KMS-11 (cell line): ENCODE results near the gene BNC1.
"Not testable (repeated sequence)": the region's sequence is repeated elsewhere in the genome, so short reads cannot be mapped to it uniquely, and the experiment has no call there.

Source experiments
- H2AFZ ChIP-seq: fragments of 200-600 bp; sonication (generic); 2 replicates; pipeline ENCODE4 v1.6.1; 2016; ENCODE audit warnings: antibody characterized with exemption, mixed run types, low read depth
- H3K27ac ChIP-seq: fragments of 200-600 bp; sonication (generic); 2 replicates; pipeline ENCODE4 v1.6.1; 2016; ENCODE audit warnings: mild to moderate bottlenecking, mixed run types
- H3K27me3 ChIP-seq: fragments of 200-600 bp; sonication (generic); 2 replicates; pipeline ENCODE4 v1.6.1; 2017; ENCODE audit warnings: mild to moderate bottlenecking, low read depth, mixed run types, moderate library complexity; ENCODE audit not compliant: insufficient read depth
- H3K36me3 ChIP-seq: fragments of 200-600 bp; sonication (generic); 2 replicates; pipeline ENCODE4 v1.6.1; 2017; ENCODE audit warnings: mild to moderate bottlenecking, mixed run types; ENCODE audit not compliant: insufficient read depth
- H3K4me1 ChIP-seq: fragments of 200-600 bp; sonication (generic); 2 replicates; pipeline ENCODE4 v1.6.1; 2016; ENCODE audit warnings: mild to moderate bottlenecking, low read depth, mixed run types; ENCODE audit not compliant: poor library complexity, severe bottlenecking
- H3K4me2 ChIP-seq: fragments of 200-600 bp; sonication (generic); 2 replicates; pipeline ENCODE4 v1.7.0; 2016; ENCODE audit warnings: mild to moderate bottlenecking, mixed run types
- H3K4me3 ChIP-seq: fragments of 200-600 bp; sonication (generic); IDR thresholded peaks from 2 replicates; pipeline ENCODE4 v1.6.1; 2017; ENCODE audit warnings: low read depth, low read length, mixed read lengths; ENCODE audit not compliant: insufficient read depth
- H3K79me2 ChIP-seq: fragments of 200-600 bp; sonication (generic); 2 replicates; pipeline ENCODE4 v1.6.1; 2016; ENCODE audit warnings: low read depth, mixed run types; ENCODE audit not compliant: insufficient read depth
- H3K9ac ChIP-seq: fragments of 200-600 bp; sonication (generic); 2 replicates; pipeline ENCODE4 v1.6.1; 2016; ENCODE audit warnings: mild to moderate bottlenecking, mixed run types
- H4K20me1 ChIP-seq: fragments of 200-600 bp; sonication (generic); 2 replicates; pipeline ENCODE4 v1.6.1; 2016; ENCODE audit warnings: mild to moderate bottlenecking, mixed run types; ENCODE audit not compliant: insufficient read depth
- TF ChIP-seq, protein P1 (sequence below): fragments of 200-600 bp; sonication (generic); conservative IDR thresholded peaks from 2 replicates; pipeline ENCODE4 v1.6.1; 2017; ENCODE audit warnings: low read depth, mild to moderate bottlenecking, antibody characterized with exemption, low read length, moderate library complexity, mixed read lengths

BNC1 gene

DNA sequence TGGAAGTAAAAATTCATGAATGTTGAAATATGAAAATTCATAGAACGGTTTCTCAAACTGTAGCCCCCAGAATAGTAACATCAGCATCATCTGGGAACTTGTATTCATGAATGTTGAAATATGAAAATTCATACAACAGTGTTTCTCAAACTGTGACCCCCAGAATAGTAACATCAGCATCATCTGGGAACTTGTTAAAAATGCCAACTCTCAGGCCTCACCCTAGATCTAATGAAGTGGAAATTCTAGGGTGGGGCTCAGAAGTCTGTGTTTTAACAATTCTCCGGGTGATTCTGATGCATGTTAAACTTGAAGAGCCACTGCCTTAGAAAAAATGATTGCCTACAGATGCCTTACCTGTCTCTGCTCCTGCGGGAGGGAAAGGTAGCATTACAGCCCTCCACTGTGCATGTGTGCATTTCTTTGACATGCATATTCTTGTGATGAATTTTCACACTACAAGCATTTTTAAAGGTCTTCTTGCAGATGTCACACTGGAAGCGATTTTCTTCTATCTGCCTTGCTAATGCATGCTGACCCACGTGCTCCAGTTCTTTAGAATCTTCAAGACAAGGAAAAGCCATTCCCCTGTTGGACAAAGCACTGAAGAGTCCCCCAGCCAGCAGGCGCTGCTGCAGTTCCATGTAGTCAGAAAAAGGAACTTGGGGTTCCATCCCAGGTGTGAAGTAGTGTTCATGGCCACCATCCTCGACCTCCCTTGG, 21.7 kb downstream of the BNC1 start:
- H3K9ac ChIP-seq = no peak overlapping the region
- no peaks in the 10 kb centered on the region for H4K20me1 ChIP-seq
- H3K4me2 ChIP-seq = no peak overlapping the region
- no peak overlapping the region for H2AFZ ChIP-seq
- no peaks in the 10 kb centered on the region for H3K27me3 ChIP-seq
- no peak overlapping the region for H3K4me3 ChIP-seq
- no peaks in the 10 kb centered on the region for H3K4me1 ChIP-seq
- no peaks in the 10 kb centered on the region for H3K36me3 ChIP-seq
- no peak overlapping the region for H3K27ac ChIP-seq
- TF ChIP-seq, protein P1, sequence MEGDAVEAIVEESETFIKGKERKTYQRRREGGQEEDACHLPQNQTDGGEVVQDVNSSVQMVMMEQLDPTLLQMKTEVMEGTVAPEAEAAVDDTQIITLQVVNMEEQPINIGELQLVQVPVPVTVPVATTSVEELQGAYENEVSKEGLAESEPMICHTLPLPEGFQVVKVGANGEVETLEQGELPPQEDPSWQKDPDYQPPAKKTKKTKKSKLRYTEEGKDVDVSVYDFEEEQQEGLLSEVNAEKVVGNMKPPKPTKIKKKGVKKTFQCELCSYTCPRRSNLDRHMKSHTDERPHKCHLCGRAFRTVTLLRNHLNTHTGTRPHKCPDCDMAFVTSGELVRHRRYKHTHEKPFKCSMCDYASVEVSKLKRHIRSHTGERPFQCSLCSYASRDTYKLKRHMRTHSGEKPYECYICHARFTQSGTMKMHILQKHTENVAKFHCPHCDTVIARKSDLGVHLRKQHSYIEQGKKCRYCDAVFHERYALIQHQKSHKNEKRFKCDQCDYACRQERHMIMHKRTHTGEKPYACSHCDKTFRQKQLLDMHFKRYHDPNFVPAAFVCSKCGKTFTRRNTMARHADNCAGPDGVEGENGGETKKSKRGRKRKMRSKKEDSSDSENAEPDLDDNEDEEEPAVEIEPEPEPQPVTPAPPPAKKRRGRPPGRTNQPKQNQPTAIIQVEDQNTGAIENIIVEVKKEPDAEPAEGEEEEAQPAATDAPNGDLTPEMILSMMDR = no peak
- no peaks in the 10 kb centered on the region for H3K79me2 ChIP-seq

DNA sequence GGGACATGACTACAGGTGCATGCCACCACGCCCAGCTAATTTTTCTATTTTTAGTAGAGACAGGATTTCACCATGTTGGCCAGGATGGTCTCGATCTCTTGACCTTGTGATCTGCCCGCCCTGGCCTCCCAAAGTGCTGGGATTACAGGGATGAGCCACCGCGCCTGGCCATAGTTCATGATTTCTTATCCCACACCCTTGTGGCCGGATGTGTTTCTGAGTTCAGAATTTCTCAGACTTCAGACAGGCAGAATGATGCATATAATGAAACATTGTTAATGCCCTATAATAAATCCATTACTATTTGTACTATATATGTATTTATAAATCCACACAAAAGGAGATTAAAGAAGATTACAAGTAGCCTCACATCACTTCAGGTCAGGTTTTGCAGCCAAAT, 22.3 kb downstream of the BNC1 start:
- not testable (repeated sequence) for H4K20me1 ChIP-seq, H3K27ac ChIP-seq, H3K36me3 ChIP-seq, H3K9ac ChIP-seq, H3K4me3 ChIP-seq, H3K4me2 ChIP-seq, H3K4me1 ChIP-seq, H2AFZ ChIP-seq, H3K79me2 ChIP-seq, H3K27me3 ChIP-seq

DNA sequence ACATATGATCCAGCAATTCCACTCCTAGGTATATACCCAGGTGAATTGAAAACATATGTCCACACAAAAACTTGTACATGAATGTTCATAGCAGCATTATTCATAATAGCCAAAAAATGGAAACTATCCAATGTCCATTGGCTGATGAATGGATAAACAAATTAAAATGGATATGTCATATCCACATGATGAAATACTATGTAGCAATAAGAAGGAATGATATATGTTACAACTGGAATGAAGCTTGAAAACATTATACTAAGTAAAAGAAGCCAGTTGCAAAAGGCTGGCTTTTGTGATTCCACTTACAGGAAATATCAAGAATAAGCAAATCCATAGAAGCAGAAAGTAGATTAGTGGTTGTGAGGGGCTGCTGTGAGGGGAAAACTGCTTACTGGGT, 33.7 kb downstream of the BNC1 start:
- Histone ChIP-seq H3K27me3 (no peaks in the 10 kb centered on the region), H3K4me2 (no peak overlapping the region), H3K27ac (no peak overlapping the region), H3K36me3 (no peaks in the 10 kb centered on the region), H3K79me2 (no peaks in the 10 kb centered on the region), H3K4me3 (no peak overlapping the region), H3K4me1 (no peaks in the 10 kb centered on the region), H2AFZ (no peak overlapping the region), H3K9ac (no peak overlapping the region), H4K20me1 (no peaks in the 10 kb centered on the region)
- TF ChIP-seq, protein P1 = no peak

DNA sequence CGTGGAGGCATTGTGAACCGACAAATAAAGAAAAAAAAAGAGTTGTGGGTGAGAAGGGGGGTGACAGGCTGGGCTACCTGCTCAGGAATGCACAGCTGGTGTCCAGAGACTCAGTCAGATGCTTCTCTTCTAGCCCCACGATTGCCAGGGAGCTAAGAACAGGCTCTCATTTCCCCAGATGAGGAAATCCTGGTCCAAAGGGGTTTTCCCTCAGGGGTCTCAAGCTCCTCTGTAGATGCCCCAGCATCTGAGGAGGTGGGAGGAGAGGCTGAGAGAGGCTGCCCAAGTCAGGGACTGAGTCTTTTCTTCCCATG, 35.5 kb downstream of the BNC1 start:
- Histone ChIP-seq H3K27ac (no peak overlapping the region), H3K27me3 (no peaks in the 10 kb centered on the region), H3K36me3 (no peaks in the 10 kb centered on the region), H4K20me1 (no peaks in the 10 kb centered on the region), H2AFZ (no peak overlapping the region), H3K9ac (no peak overlapping the region), H3K4me3 (no peak overlapping the region), H3K79me2 (no peaks in the 10 kb centered on the region), H3K4me2 (no peak overlapping the region), H3K4me1 (no peaks in the 10 kb centered on the region)
- TF ChIP-seq, protein P1 = no peak

DNA sequence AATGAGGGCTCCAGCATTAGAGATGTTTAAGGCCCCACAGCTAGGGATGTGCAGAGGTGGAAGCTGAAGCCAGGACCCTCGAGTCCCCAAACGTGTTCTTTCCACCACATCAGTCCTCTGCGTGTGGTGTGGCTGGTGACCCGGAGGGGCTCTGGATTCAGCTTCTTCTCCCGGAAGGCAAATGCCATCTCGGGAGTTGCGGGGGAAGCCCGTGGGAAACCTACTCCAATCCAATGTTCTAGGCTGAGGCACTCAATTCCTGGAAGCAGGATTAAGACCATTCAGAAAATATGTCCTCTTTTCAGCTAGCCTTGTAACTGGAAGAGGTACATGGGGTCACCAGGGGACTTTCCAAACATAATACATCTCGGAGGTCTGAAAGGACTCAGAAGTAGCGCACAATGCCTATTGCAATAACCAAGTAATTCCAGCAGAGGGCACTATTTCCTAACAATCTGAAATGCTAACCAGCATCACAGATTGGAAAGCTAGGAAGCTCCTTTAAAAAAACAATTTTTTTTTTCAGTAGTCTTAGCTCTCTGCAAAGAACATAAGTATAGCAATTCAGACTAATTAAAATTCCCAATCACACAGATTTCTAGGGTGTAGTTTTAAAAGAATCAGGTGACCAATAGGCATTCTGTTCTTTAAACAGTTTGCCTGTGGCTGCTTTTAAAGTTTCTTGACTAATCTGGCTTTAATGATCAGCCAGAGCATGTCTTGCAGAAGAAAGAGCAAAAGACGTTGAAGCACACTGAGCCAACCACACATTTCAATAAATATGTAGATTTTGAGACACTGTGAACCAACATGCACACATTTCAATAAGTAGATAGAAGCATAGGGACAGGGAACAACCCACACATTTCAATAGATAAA, 36.1 kb downstream of the BNC1 start:
- Histone ChIP-seq H2AFZ (no peak overlapping the region), H3K4me2 (no peak overlapping the region), H3K79me2 (no peaks in the 10 kb centered on the region), H3K4me3 (no peak overlapping the region), H3K9ac (no peak overlapping the region), H3K4me1 (no peaks in the 10 kb centered on the region), H3K27ac (no peak overlapping the region), H4K20me1 (no peaks in the 10 kb centered on the region), H3K27me3 (no peaks in the 10 kb centered on the region), H3K36me3 (no peaks in the 10 kb centered on the region)
- TF ChIP-seq, protein P1 = peak; percentile 96
